H9 (cell line): ENCODE results near the gene ANKRD2. TPM values are rescaled to one million over a fixed set of nuclear protein-coding genes. Genes with fewer than 3 reads are reported as not detected.

Experiments
- DNase-seq: peaks from one replicate; pipeline ENCODE4 v3.0.0-alpha.2; 2017
- H2AFZ ChIP-seq: one replicate; pipeline ENCODE4 v1.6.1; 2013; ENCODE audit warnings: mild to moderate bottlenecking, low read length, control low read depth, moderate library complexity
- H2AK5ac ChIP-seq: 2 replicates; pipeline ENCODE4 v1.6.1; 2013; ENCODE audit warnings: low read length, control low read depth, mixed read lengths; ENCODE audit not compliant: insufficient read length
- H2BK120ac ChIP-seq: one replicate; pipeline ENCODE4 v1.6.1; 2013; ENCODE audit warnings: low read depth, mild to moderate bottlenecking, low read length, control low read depth, inconsistent platforms; ENCODE audit not compliant: poor library complexity, severe bottlenecking
- H2BK12ac ChIP-seq: 2 replicates; pipeline ENCODE4 v1.6.1; 2013; ENCODE audit warnings: low read length, control low read depth, mixed read lengths, low read depth; ENCODE audit not compliant: insufficient read length
- H2BK15ac ChIP-seq: 2 replicates; pipeline ENCODE4 v1.6.1; 2013; ENCODE audit warnings: low read depth, low read length, control low read depth
- H2BK20ac ChIP-seq: one replicate; pipeline ENCODE4 v1.6.1; 2013; ENCODE audit warnings: low read depth, mild to moderate bottlenecking, low read length, control low read depth, inconsistent platforms; ENCODE audit not compliant: poor library complexity, severe bottlenecking
- H2BK5ac ChIP-seq: 2 replicates; pipeline ENCODE4 v1.6.1; 2013; ENCODE audit warnings: low read length, control low read depth, mixed read lengths; ENCODE audit not compliant: insufficient read length
- H3K14ac ChIP-seq: 2 replicates; pipeline ENCODE4 v1.6.1; 2013; ENCODE audit warnings: low read length, control low read depth; ENCODE audit not compliant: insufficient read depth
- H3K18ac ChIP-seq: 2 replicates; pipeline ENCODE4 v1.6.1; 2013; ENCODE audit warnings: low read depth, mild to moderate bottlenecking, mixed read lengths, low read length, control low read depth; ENCODE audit not compliant: insufficient read length
- H3K23ac ChIP-seq: 2 replicates; pipeline ENCODE4 v1.6.1; 2013; ENCODE audit warnings: low read length, control low read depth, mixed read lengths, low read depth; ENCODE audit not compliant: insufficient read length
- H3K23me2 ChIP-seq: 2 replicates; pipeline ENCODE4 v1.6.1; 2013; ENCODE audit warnings: low read depth, mild to moderate bottlenecking, mixed read lengths, low read length, control low read depth; ENCODE audit not compliant: insufficient read length, poor library complexity, severe bottlenecking
- H3K27ac ChIP-seq: 2 replicates; pipeline ENCODE4 v1.5.1; 2013; ENCODE audit warnings: low read length, control low read depth, mixed read lengths, low read depth; ENCODE audit not compliant: insufficient read length
- H3K27me3 ChIP-seq: 2 replicates; pipeline ENCODE4 v1.6.1; 2013; ENCODE audit warnings: low read length, control low read depth, inconsistent platforms; ENCODE audit not compliant: insufficient read depth
- H3K4ac ChIP-seq: 2 replicates; pipeline ENCODE4 v1.6.1; 2013; ENCODE audit warnings: low read depth, mild to moderate bottlenecking, control low read depth, inconsistent platforms, low read length, moderate library complexity
- H3K4me1 ChIP-seq: 2 replicates; pipeline ENCODE4 v1.6.1; 2013; ENCODE audit warnings: low read length, control low read depth, inconsistent platforms; ENCODE audit not compliant: insufficient read depth
- H3K4me2 ChIP-seq: 2 replicates; pipeline ENCODE4 v1.6.1; 2013; ENCODE audit warnings: low read length, control low read depth, mixed read lengths; ENCODE audit not compliant: insufficient read length, insufficient read depth
- H3K56ac ChIP-seq: 2 replicates; pipeline ENCODE4 v1.6.1; 2013; ENCODE audit warnings: low read depth, mild to moderate bottlenecking, mixed read lengths, low read length, control low read depth; ENCODE audit not compliant: insufficient read length
- H3K79me1 ChIP-seq: 2 replicates; pipeline ENCODE4 v1.6.1; 2013; ENCODE audit warnings: low read depth, mild to moderate bottlenecking, moderate library complexity, low read length, control low read depth, inconsistent platforms; ENCODE audit not compliant: insufficient read depth, poor library complexity, severe bottlenecking
- H3K79me2 ChIP-seq: 2 replicates; pipeline ENCODE4 v1.6.1; 2013; ENCODE audit warnings: low read length, control low read depth, inconsistent platforms; ENCODE audit not compliant: insufficient read depth
- H3K9ac ChIP-seq: 2 replicates; pipeline ENCODE4 v1.6.1; 2013; ENCODE audit warnings: low read length, control low read depth, mixed read lengths; ENCODE audit not compliant: insufficient read length; ENCODE audit errors: extremely low read depth
- H3K9me3 ChIP-seq: one replicate; pipeline ENCODE4 v1.6.1; 2013; ENCODE audit warnings: low read depth, low read length, inconsistent platforms; ENCODE audit not compliant: control insufficient read depth
- H3T11ph ChIP-seq: one replicate; pipeline ENCODE4 v1.6.1; 2013; ENCODE audit warnings: mild to moderate bottlenecking, low read length, control low read depth, inconsistent platforms
- H4K20me1 ChIP-seq: one replicate; pipeline ENCODE4 v1.6.1; 2013; ENCODE audit not compliant: control insufficient read depth, insufficient read length, insufficient read depth
- H4K5ac ChIP-seq: 2 replicates; pipeline ENCODE4 v1.6.1; 2013; ENCODE audit warnings: low read depth, mild to moderate bottlenecking, mixed read lengths, low read length, control low read depth; ENCODE audit not compliant: insufficient read length
- H4K8ac ChIP-seq: replicated peaks from 2 replicates; pipeline ENCODE4 v1.6.1; 2013; ENCODE audit warnings: low read length, control low read depth, mixed read lengths, low read depth; ENCODE audit not compliant: insufficient read length
- H4K91ac ChIP-seq: 2 replicates; pipeline ENCODE4 v1.6.1; 2013; ENCODE audit warnings: low read depth, mild to moderate bottlenecking, moderate library complexity, mixed read lengths, low read length, control low read depth; ENCODE audit not compliant: insufficient read length
- H3K27ac Mint-ChIP-seq, 3 experiments: 2 replicates in 2 of 3; 3 replicates in 1 of 3; pipeline ENCODE4 v1.8.0; 2020 to 2021; ENCODE audit warnings: mixed read lengths in 3 of 3, mild to moderate bottlenecking in 1 of 3, moderate library complexity in 1 of 3
- H3K27me3 Mint-ChIP-seq: 2 replicates; pipeline ENCODE4 v1.8.0; 2021; ENCODE audit warnings: low read depth, mild to moderate bottlenecking, moderate library complexity, mixed read lengths
- H3K36me3 Mint-ChIP-seq, 3 experiments: 2 replicates in 2 of 3; 3 replicates in 1 of 3; pipeline ENCODE4 v1.8.0; 2020 to 2021; ENCODE audit warnings: low read depth in 3 of 3, mixed read lengths in 3 of 3; ENCODE audit not compliant: insufficient read depth in 1 of 3
- H3K4me1 Mint-ChIP-seq, 2 experiments: 2 replicates each; pipeline ENCODE4 v1.8.0; 2020; ENCODE audit warnings: mixed read lengths in 2 of 2
- H3K4me3 Mint-ChIP-seq, 2 experiments: 2 replicates in 1 of 2; 3 replicates in 1 of 2; pipeline ENCODE4 v1.8.0; 2020 to 2021; ENCODE audit warnings: mild to moderate bottlenecking in 2 of 2, mixed read lengths in 2 of 2, moderate library complexity in 1 of 2
- H3K9me3 Mint-ChIP-seq, 2 experiments: 2 replicates in 1 of 2; 3 replicates in 1 of 2; pipeline ENCODE4 v1.8.0; 2020; ENCODE audit warnings: mild to moderate bottlenecking in 2 of 2, mixed read lengths in 2 of 2, moderate library complexity in 1 of 2
- WGBS: extraction: QIAGEN DNeasy Blood & Tissue Kit; methylation state at CpG from one replicate; pipeline ENCODE4 v1.1.7; 2013; ENCODE audit warnings: missing lambda C conversion rate, low lambda C conversion rate, mixed read lengths; ENCODE audit not compliant: insufficient read length; ENCODE audit errors: extremely low coverage; 5-methylcytosine and 5-hydroxymethylcytosine counted together
- total RNA-seq: library from RNA; stranded (reverse); gene quantifications from 2 replicates; pipeline ENCODE4 v1.2.1, GENCODE V29; 2021
- TF ChIP-seq, protein P1 (sequence below): fragments of 200-600 bp; sonication (generic); conservative IDR thresholded peaks from 3 replicates; pipeline ENCODE4 v1.8.0; 2021; ENCODE audit warnings: antibody characterized with exemption, mild to moderate bottlenecking

The ANKRD2 gene
- total RNA-seq, 1 experiment from 2014 or later, result not detected

DNA sequence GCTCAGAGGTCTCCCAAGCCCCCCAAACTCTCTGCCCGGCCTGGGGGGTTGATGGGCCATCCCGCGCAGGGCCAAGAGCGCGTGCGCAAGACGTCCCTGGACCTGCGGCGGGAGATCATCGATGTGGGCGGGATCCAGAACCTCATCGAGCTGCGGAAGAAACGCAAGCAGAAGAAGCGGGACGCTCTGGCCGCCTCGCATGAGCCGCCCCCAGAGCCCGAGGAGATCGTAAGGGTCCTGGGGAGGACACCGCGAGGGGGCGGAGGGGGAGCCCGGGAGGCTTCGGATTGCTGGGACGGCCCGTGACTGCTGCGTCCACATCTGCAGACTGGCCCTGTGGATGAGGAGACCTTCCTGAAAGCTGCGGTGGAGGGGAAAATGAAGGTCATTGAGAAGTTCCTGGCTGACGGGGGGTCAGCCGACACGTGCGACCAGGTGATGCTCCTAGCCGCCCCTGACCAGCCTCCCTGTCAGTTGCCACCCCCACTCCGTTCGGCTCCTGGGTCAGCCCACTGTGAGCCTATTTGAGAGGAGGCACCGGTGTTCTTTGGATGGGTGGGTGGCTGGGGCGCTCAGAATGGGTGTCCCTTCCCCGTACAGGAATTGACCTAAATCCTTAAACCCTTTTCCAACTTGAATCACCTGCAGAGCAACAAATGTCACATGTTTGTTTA lies 5.7 kb downstream of the ANKRD2 start:
- Histone ChIP-seq H4K20me1 (no peaks in the 10 kb centered on the region), H3T11ph (no peak overlapping the region), H3K23me2 (no peaks in the 10 kb centered on the region), H2AK5ac (no peak overlapping the region), H2BK5ac (no peak overlapping the region), H4K91ac (no peak overlapping the region), H2BK120ac (no peak overlapping the region), H2BK12ac (no peak overlapping the region), H3K9ac (no peak overlapping the region), H3K4me1 (no peaks in the 10 kb centered on the region), H3K79me1 (no peaks in the 10 kb centered on the region), H2AFZ (no peak overlapping the region), H4K8ac (no peak overlapping the region), H3K4ac (no peak overlapping the region), H3K4me2 (no peak overlapping the region), H3K27ac (no peak overlapping the region), H3K14ac (no peak overlapping the region), H3K23ac (no peak overlapping the region), H3K79me2 (no peaks in the 10 kb centered on the region), H4K5ac (no peak overlapping the region), H2BK20ac (no peak overlapping the region), H3K9me3 (no peaks in the 10 kb centered on the region), H3K56ac (no peak overlapping the region), H3K18ac (no peak overlapping the region), H2BK15ac (no peak overlapping the region), H3K27me3 (no peaks in the 10 kb centered on the region)
- no peaks in the 10 kb centered on the region for H3K36me3 Mint-ChIP-seq
- DNase-seq, result no peak
- H3K27ac Mint-ChIP-seq, result no peak overlapping the region
- peaks cover 2% of the 10 kb centered on the region; the same call in 1 of the 2 replicates for H3K27me3 Mint-ChIP-seq
- no CpG with 5 or more reads among the region's 40 CpGs for WGBS
- no peak overlapping the region for H3K4me3 Mint-ChIP-seq
- peaks cover 4 to 8% of the 10 kb centered on the region in 2 experiments; a peak in 3 of 4 replicates for H3K4me1 Mint-ChIP-seq
- no peaks in the 10 kb centered on the region for H3K9me3 Mint-ChIP-seq
- TF ChIP-seq, protein P1, sequence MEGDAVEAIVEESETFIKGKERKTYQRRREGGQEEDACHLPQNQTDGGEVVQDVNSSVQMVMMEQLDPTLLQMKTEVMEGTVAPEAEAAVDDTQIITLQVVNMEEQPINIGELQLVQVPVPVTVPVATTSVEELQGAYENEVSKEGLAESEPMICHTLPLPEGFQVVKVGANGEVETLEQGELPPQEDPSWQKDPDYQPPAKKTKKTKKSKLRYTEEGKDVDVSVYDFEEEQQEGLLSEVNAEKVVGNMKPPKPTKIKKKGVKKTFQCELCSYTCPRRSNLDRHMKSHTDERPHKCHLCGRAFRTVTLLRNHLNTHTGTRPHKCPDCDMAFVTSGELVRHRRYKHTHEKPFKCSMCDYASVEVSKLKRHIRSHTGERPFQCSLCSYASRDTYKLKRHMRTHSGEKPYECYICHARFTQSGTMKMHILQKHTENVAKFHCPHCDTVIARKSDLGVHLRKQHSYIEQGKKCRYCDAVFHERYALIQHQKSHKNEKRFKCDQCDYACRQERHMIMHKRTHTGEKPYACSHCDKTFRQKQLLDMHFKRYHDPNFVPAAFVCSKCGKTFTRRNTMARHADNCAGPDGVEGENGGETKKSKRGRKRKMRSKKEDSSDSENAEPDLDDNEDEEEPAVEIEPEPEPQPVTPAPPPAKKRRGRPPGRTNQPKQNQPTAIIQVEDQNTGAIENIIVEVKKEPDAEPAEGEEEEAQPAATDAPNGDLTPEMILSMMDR, result no peak
